GM12892 (cell line): Measurements from ENCODE around the gene MYO16.

Source experiments
- POLR2A ChIP-seq: IDR thresholded peaks from 2 replicates; pipeline ENCODE4 v1.6.1; 2011; ENCODE audit warnings: low read depth, low read length, control low read depth
- POLR2AphosphoS5 ChIP-seq: IDR thresholded peaks from 2 replicates; pipeline ENCODE4 v1.6.1; 2011; ENCODE audit warnings: low read depth, low read length, control low read depth
- TAF1 ChIP-seq: IDR thresholded peaks from 2 replicates; pipeline ENCODE4 v1.6.1; 2011; ENCODE audit warnings: low read depth, mild to moderate bottlenecking, control low read depth, low read length, borderline replicate concordance

DNA sequence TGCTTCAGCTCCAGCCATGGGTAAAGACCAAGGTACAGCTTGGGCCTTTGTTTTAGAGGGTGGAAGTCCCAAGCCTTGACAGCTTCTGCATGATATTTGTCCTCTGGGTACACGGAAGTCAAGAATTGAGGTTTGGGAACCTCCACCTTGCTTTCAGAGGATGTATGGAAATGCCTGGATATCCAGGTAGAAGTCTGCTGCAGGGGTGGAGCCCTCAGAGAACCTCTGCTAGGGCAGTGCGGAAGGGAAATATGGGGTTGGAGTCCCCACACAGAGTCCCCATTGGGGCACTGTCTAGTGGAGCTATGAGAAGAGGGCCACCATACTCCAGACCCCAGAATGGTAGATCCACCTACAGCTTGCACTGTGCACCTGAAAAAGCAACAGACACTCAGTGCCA lies 23.0 kb upstream of the MYO16 start:
- TF ChIP-seq TAF1: no peak
- no peak for TF ChIP-seq POLR2AphosphoS5
- TF ChIP-seq POLR2A: no peak
